Measurements from ENCODE around the gene SYT12.
A peak's percentile ranks its signal among the peaks of the same experiment; 100 is the strongest.

DNA sequence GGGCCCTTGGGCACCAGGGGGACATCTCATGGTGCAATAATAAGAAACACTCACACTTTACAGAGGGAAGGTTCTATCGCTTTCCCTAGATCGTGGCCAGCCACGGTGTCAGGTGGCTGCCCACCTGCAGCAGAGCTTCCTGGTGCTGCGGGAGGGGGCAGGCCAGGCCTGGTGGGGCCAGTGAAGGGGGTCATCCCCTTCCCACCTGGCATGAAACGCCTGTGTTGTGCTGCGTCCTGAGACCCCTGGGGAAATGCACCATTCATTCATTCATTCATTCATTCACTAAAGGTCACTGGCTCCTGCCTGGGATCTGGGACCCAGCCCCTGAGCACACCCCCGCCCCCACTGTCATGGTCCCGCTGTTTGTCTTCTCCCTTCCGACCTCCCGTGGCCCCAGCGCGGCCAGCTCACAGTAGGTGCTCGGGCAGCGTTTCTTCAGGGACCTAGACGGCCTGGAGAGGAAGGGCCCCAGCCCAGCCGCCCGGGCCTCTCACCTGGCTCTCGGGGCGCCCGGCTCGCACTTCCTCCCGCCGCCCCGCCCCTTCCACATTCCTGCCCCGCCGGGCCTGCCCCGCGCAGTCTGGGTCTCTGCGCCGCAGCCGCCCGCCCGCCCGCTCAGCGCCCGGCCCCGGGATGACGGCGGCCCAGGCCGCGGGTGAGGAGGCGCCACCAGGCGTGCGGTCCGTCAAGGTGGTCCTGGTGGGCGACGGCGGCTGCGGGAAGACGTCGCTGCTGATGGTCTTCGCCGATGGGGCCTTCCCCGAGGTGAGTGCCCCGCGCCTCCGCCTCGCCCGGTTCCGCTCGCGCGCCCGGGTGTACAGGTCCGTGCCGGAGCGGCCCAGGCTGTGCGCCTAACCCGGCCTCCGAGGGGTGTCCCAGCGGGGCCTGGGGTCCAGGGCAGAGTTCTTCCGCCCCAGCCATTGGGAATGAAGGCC is 33.6 kb downstream of the SYT12 start, which contains the start of gene RHOD:
- no peak for TF ChIP-seq CTCF (IDR thresholded peaks at IDR 0.05)
- TF ChIP-seq POLR2A (IDR thresholded peaks at IDR 0.05) = peak; percentile 52 to 67 (median 64)

All from body of pancreas (tissue), 4 donors.